HepG2 (cell line): ENCODE measurements around the gene MAGI1. TPM values are rescaled to one million over a fixed set of nuclear protein-coding genes. Genes with fewer than 3 reads are reported as not detected.

ENCODE experiments used
- ATAC-seq: fragments of 200-7000 bp; cut with Tn5 transposase; 3 replicates; pipeline ENCODE4 v1.9.1; 2020; ENCODE audit warnings: mild to moderate bottlenecking, moderate library complexity
- BruUV-seq: library from RNA; stranded (reverse); fragments of 400-500 nt; replicated peaks from 2 replicates; lab custom pipeline; 2021; lab: Mats Ljungman, UMichigan
- CTCF ChIA-PET: fragments of 300-600 bp; formaldehyde crosslinking; extraction: SDS; loops from one replicate; lab custom pipeline; 2021; ENCODE audit warnings: low total read pairs, inconsistent platforms, low intra/inter-chr PET ratio; lab: Yijun Ruan, JAX
- POLR2A ChIA-PET: fragments of 350-600 bp; sonication (Branson Sonifier 250); formaldehyde crosslinking; loops from one replicate; lab custom pipeline; 2020; ENCODE audit warnings: antibody characterized with exemption, inconsistent platforms; lab: Yijun Ruan, JAX
- DNase-seq: peaks from one replicate; pipeline ENCODE4 v3.0.0-alpha.2; 2015; ENCODE audit warnings: low spot score
- FAIRE-seq: peaks from 3 replicates; lab custom pipeline; 2011; peaks lifted over from hg19 to GRCh38; lab: Jason Lieb, UNC
- H2AFZ ChIP-seq: one replicate; pipeline ENCODE4 v1.6.1; 2011; ENCODE audit warnings: low read length, inconsistent platforms
- H3K27ac ChIP-seq: fragments of 300-600 bp; 3 replicates; pipeline ENCODE4 v1.8.0; 2011; ENCODE audit warnings: mixed run types, mild to moderate bottlenecking, mixed read lengths, low read length, inconsistent platforms; ENCODE audit not compliant: insufficient read depth; ENCODE audit errors: extremely low read length
- H3K27me3 ChIP-seq, 2 experiments: fragments of 200-600 bp in 1 of 2; 2 replicates in 1 of 2; 3 replicates in 1 of 2; pipeline versions ENCODE4 v1.6.0 to v1.8.0; 2011; ENCODE audit warnings: low read length in 2 of 2, mild to moderate bottlenecking in 2 of 2, moderate library complexity in 2 of 2, inconsistent platforms in 1 of 2; ENCODE audit not compliant: insufficient read depth in 2 of 2, control insufficient read depth in 1 of 2
- H3K36me3 ChIP-seq, 2 experiments: fragments of 200-600 bp in 1 of 2; replicated peaks in 1 of 2; 2 replicates in 1 of 2; 3 replicates in 1 of 2; pipeline versions ENCODE4 v1.5.1 to v1.8.0; 2011; ENCODE audit warnings: low read length in 2 of 2, inconsistent platforms in 1 of 2; ENCODE audit not compliant: insufficient read depth in 2 of 2, control insufficient read depth in 1 of 2
- H3K4me1 ChIP-seq: 2 replicates; pipeline ENCODE4 v1.5.1; 2012; ENCODE audit warnings: low read length, inconsistent platforms; ENCODE audit not compliant: insufficient read depth
- H3K4me2 ChIP-seq: 2 replicates; pipeline ENCODE4 v1.6.0; 2011; ENCODE audit warnings: low read depth, low read length, inconsistent platforms
- H3K4me3 ChIP-seq, 3 experiments: fragments of 200-600 bp in 1 of 3; sonication (generic), shearing (Covaris generic) in 1 of 3; replicated peaks in 1 of 3; 2 replicates each; pipeline ENCODE4 v1.5.1; 2011 to 2016; ENCODE audit warnings: low read length in 3 of 3, inconsistent platforms in 2 of 3, low read depth in 2 of 3, mild to moderate bottlenecking in 2 of 3, control low read depth in 1 of 3, mixed read lengths in 1 of 3; ENCODE audit not compliant: insufficient read depth in 1 of 3
- H3K79me2 ChIP-seq: one replicate; pipeline ENCODE4 v1.6.1; 2011; ENCODE audit warnings: low read length, inconsistent platforms; ENCODE audit not compliant: insufficient read depth
- H3K9ac ChIP-seq: 2 replicates; pipeline ENCODE4 v1.6.0; 2011; ENCODE audit warnings: mild to moderate bottlenecking, low read depth, low read length, inconsistent platforms; ENCODE audit not compliant: insufficient read depth
- H3K9me3 ChIP-seq: 2 replicates; pipeline ENCODE4 v1.5.1; 2012; ENCODE audit warnings: mild to moderate bottlenecking, low read length
- H4K20me1 ChIP-seq: 2 replicates; pipeline ENCODE4 v1.6.0; 2011; ENCODE audit warnings: inconsistent platforms, mild to moderate bottlenecking, low read length, moderate library complexity; ENCODE audit not compliant: insufficient read depth
- ASH2L ChIP-seq: fragments of 300-600, 200-600 bp; sonication (generic); IDR thresholded peaks from 2 replicates; pipeline ENCODE4 v1.7.0; 2017; ENCODE audit warnings: low read depth, mild to moderate bottlenecking, moderate library complexity, mixed read lengths, low read length; ENCODE audit not compliant: insufficient read length
- HMG20A ChIP-seq: IDR thresholded peaks from 2 replicates; pipeline ENCODE4 v1.6.1; 2016; ENCODE audit warnings: borderline replicate concordance
- HMG20B ChIP-seq: conservative IDR thresholded peaks from 2 replicates; pipeline ENCODE4 v1.6.1; 2016; ENCODE audit warnings: missing genetic modification reagents, missing compliant biosample characterization
- KLF13 ChIP-seq: sonication (generic); formaldehyde crosslinking; IDR thresholded peaks from 2 replicates; pipeline ENCODE4 v1.4.0; 2020; ENCODE audit warnings: mild to moderate bottlenecking, missing genetic modification reagents
- KLF15 ChIP-seq: sonication (generic); formaldehyde crosslinking; IDR thresholded peaks from 2 replicates; pipeline ENCODE4 v1.8.1; 2023; ENCODE audit warnings: borderline replicate concordance, mild to moderate bottlenecking, inconsistent platforms, missing genetic modification reagents, mixed read lengths
- MEIS1 ChIP-seq: sonication (generic); formaldehyde crosslinking; IDR thresholded peaks from 2 replicates; pipeline ENCODE4 v1.9.0; 2021; ENCODE audit warnings: mild to moderate bottlenecking, missing genetic modification reagents, moderate library complexity, borderline replicate concordance
- MXD1 ChIP-seq: sonication (generic); formaldehyde crosslinking; IDR thresholded peaks from 2 replicates; pipeline ENCODE4 v1.4.0; 2020; ENCODE audit warnings: mild to moderate bottlenecking, missing genetic modification reagents
- SP140L ChIP-seq: sonication (generic); formaldehyde crosslinking; IDR thresholded peaks from 2 replicates; pipeline ENCODE4 v1.4.0; 2020; ENCODE audit warnings: missing genetic modification reagents, borderline replicate concordance
- ZNF512 ChIP-seq: sonication (generic); formaldehyde crosslinking; IDR thresholded peaks from 2 replicates; pipeline ENCODE4 v1.4.0; 2020; ENCODE audit warnings: mild to moderate bottlenecking, missing genetic modification reagents
- ZNF878 ChIP-seq: sonication (generic); formaldehyde crosslinking; IDR thresholded peaks from 2 replicates; pipeline ENCODE4 v1.8.1; 2023; ENCODE audit warnings: mild to moderate bottlenecking, missing genetic modification reagents, moderate library complexity
- WGBS: methylation state at CpG from one replicate; pipeline ENCODE4 v1.1.6; 2017; ENCODE audit warnings: low lambda C conversion rate; 5-methylcytosine and 5-hydroxymethylcytosine counted together
- in situ Hi-C: cut with HindIII; loops from 2 replicates; pipeline ENCODE4 v1.10.0; 2017; ENCODE audit warnings: low pct_unique_long_range_greater_than_20kb; ENCODE audit not compliant: extremely low pct_ligation_motif_present
- intact Hi-C: fragments of 100-400 bp; cut with micrococcal nuclease; formaldehyde crosslinking; loops from one replicate; pipeline ENCODE4 v1.10.0; 2022; ENCODE audit not compliant: unreplicated experiment
- polyA plus RNA-seq, 8 experiments: library from polyadenylated mRNA; depleted of rRNA in 3 of 8; stranded (reverse) in 7 of 8; unstranded in 1 of 8; fragments of >200 nt; fragmentation: Illumina TruSeq in 4 of 8; extraction: Trizol in 4 of 8; gene quantifications; 2 replicates each; pipeline versions ENCODE4 v1.2.1 to v1.2.3, GENCODE V29; 2011 to 2016; ENCODE audit warnings: low read depth in 4 of 8, missing spikeins in 1 of 8, mixed read lengths in 1 of 8; ENCODE audit not compliant: insufficient read depth in 1 of 8
- total RNA-seq, 5 experiments: library from RNA; depleted of rRNA; stranded (reverse); fragments of >200 nt; fragmentation: Illumina TruSeq; extraction: Trizol; gene quantifications; 2 replicates each; pipeline ENCODE4 v1.2.3, GENCODE V29; 2016; ENCODE audit warnings: low read depth in 1 of 5
- TF ChIP-seq, protein P1 (sequence below): sonication (generic); formaldehyde crosslinking; IDR thresholded peaks from 2 replicates; pipeline ENCODE4 v1.4.0; 2020; ENCODE audit warnings: mild to moderate bottlenecking, missing genetic modification reagents
- TF ChIP-seq, protein P2 (sequence below): sonication (generic); formaldehyde crosslinking; IDR thresholded peaks from 2 replicates; pipeline ENCODE4 v1.8.1; 2022; ENCODE audit warnings: mild to moderate bottlenecking, missing genetic modification reagents
- TF ChIP-seq, protein P3 (sequence below): sonication (generic); formaldehyde crosslinking; IDR thresholded peaks from 2 replicates; pipeline ENCODE4 v1.4.0; 2020; ENCODE audit warnings: missing genetic modification reagents

MAGI1 gene
- total and polyA plus RNA-seq, 2 of the 13 experiments (the other 11 are each of a cell fraction or from before 2014, with no cell fraction given) = 22.2 to 26.0 TPM

DNA sequence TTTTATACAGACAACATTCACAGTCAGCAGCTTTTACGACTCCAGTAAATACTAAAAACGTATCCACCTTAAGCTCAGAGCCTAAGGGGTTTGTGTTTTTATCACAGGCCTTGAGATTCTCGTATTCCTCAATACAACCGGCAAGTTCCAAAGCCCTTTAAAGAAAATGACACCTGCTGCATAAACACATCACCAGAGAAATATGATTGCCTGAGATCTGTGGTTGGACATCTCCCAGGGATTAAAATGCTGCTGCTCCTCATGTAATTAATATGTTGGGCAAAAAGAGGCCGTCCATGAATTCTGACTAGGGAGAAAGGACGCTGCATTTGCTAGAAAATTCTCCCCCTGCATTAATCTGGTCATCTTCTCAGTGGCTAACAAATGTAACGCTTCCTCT is 544.8 kb downstream of the MAGI1 start (continued):
- TF ChIP-seq, protein P1, sequence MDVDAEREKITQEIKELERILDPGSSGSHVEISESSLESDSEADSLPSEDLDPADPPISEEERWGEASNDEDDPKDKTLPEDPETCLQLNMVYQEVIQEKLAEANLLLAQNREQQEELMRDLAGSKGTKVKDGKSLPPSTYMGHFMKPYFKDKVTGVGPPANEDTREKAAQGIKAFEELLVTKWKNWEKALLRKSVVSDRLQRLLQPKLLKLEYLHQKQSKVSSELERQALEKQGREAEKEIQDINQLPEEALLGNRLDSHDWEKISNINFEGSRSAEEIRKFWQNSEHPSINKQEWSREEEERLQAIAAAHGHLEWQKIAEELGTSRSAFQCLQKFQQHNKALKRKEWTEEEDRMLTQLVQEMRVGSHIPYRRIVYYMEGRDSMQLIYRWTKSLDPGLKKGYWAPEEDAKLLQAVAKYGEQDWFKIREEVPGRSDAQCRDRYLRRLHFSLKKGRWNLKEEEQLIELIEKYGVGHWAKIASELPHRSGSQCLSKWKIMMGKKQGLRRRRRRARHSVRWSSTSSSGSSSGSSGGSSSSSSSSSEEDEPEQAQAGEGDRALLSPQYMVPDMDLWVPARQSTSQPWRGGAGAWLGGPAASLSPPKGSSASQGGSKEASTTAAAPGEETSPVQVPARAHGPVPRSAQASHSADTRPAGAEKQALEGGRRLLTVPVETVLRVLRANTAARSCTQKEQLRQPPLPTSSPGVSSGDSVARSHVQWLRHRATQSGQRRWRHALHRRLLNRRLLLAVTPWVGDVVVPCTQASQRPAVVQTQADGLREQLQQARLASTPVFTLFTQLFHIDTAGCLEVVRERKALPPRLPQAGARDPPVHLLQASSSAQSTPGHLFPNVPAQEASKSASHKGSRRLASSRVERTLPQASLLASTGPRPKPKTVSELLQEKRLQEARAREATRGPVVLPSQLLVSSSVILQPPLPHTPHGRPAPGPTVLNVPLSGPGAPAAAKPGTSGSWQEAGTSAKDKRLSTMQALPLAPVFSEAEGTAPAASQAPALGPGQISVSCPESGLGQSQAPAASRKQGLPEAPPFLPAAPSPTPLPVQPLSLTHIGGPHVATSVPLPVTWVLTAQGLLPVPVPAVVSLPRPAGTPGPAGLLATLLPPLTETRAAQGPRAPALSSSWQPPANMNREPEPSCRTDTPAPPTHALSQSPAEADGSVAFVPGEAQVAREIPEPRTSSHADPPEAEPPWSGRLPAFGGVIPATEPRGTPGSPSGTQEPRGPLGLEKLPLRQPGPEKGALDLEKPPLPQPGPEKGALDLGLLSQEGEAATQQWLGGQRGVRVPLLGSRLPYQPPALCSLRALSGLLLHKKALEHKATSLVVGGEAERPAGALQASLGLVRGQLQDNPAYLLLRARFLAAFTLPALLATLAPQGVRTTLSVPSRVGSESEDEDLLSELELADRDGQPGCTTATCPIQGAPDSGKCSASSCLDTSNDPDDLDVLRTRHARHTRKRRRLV (CRISPR knock-in tag) = no peak
- TF ChIP-seq, protein P2, sequence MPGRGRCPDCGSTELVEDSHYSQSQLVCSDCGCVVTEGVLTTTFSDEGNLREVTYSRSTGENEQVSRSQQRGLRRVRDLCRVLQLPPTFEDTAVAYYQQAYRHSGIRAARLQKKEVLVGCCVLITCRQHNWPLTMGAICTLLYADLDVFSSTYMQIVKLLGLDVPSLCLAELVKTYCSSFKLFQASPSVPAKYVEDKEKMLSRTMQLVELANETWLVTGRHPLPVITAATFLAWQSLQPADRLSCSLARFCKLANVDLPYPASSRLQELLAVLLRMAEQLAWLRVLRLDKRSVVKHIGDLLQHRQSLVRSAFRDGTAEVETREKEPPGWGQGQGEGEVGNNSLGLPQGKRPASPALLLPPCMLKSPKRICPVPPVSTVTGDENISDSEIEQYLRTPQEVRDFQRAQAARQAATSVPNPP (CRISPR knock-in tag) = no peak
- TF ChIP-seq MEIS1 (CRISPR knock-in tag) = no peak
- no peak for TF ChIP-seq SP140L (CRISPR knock-in tag)

DNA sequence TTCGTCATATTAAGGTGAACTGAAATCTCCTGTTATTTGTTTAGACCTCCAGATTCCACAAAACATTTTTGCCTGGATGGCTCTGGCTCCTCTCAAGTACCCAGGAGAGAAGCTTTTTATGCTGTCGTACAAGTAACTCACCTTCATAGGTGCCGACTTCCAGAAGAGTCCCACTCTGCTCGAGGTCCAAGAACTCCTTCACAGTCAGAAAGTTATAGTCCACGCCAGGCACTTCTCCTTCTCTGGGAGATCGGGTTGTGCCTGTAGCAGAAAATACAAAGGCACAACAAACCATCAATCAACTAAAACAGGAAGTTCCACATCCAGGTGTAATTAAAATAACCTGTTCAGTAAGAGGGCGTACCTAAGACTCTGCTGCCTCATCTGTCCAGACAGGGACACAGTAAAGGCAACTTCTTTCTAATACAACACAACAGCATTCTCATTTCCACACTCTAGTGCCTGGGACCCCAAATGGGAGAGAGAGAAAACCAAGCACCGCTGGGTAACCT is 545.3 kb downstream of the MAGI1 start:
- DNase-seq (no peak), ATAC-seq (no peak), FAIRE-seq (no peak)
- no peaks in the 10 kb centered on the region for H3K27me3 ChIP-seq
- H3K9me3 ChIP-seq = no peaks in the 10 kb centered on the region
- H3K4me3 ChIP-seq = no peak overlapping the region
- H3K4me1 ChIP-seq = no peaks in the 10 kb centered on the region
- POLR2A ChIA-PET = no interaction called here
- 99% methylated on average over 8 of the region's 8 CpGs for WGBS
- intact Hi-C loops = no loop called here
- H4K20me1 ChIP-seq = no peaks in the 10 kb centered on the region; the same call in 1 of the 2 replicates
- H3K4me2 ChIP-seq = no peak overlapping the region
- CTCF ChIA-PET = no interaction called here
- no peak overlapping the region for H2AFZ ChIP-seq
- H3K9ac ChIP-seq = no peak overlapping the region
- in situ Hi-C loops = no loop called here
- H3K36me3 ChIP-seq = no peaks in the 10 kb centered on the region
- no peak overlapping the region for H3K27ac ChIP-seq
- no TSS peak for BruUV-seq
- no peaks in the 10 kb centered on the region for H3K79me2 ChIP-seq
- TF ChIP-seq KLF15 (CRISPR knock-in tag) (no peak), HMG20A (CRISPR knock-in tag) (no peak), ZNF512 (CRISPR knock-in tag) (no peak), HMG20B (CRISPR knock-in tag) (no peak), ASH2L (no peak), KLF13 (CRISPR knock-in tag) (no peak), ZNF878 (CRISPR knock-in tag) (no peak), MXD1 (CRISPR knock-in tag) (no peak)
- TF ChIP-seq, protein P3, sequence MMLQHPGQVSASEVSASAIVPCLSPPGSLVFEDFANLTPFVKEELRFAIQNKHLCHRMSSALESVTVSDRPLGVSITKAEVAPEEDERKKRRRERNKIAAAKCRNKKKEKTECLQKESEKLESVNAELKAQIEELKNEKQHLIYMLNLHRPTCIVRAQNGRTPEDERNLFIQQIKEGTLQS = no peak
